MM.1S (cell line): ENCODE data around the gene LRRC3B.

Experiments used
- CTCF ChIP-seq: fragments of 300-600 bp; sonication (generic); IDR thresholded peaks from 2 replicates; pipeline ENCODE4 v1.5.1; 2016; ENCODE audit warnings: antibody characterized with exemption, low read length, mixed read lengths
- EZH2 ChIP-seq: fragments of 300-600 bp; sonication (generic); optimal IDR thresholded peaks from 2 replicates; pipeline ENCODE3; 2017; ENCODE audit warnings: low read depth, mild to moderate bottlenecking, antibody characterized with exemption, low read length, mixed read lengths

DNA sequence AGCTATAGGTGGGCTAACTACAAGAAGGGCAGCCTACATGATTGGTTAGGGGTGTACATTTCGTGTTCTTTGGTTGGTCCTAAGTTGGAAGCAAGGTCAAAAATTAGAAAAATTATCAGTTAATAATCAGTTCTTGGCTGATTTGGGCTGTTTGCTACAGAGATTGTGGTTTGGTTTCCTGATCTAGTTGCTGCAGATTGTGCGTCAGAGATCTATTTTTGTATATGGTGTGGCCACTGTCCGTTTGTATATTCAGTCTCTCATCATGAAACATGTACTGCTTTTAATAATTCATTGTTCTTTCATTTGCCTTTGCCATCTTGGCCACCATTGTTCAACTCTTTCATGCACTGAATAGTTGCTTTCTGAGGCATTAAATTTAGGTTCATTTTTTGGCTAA lies 80.9 kb downstream of the LRRC3B start:
- TF ChIP-seq CTCF (no peak), EZH2 (no peak)
